Measurements from ENCODE around the gene NPAS3.
"Not testable (repeated sequence)": the region's sequence is repeated elsewhere in the genome, so short reads cannot be mapped to it uniquely, and the experiment has no call there.

Gene NPAS3

DNA sequence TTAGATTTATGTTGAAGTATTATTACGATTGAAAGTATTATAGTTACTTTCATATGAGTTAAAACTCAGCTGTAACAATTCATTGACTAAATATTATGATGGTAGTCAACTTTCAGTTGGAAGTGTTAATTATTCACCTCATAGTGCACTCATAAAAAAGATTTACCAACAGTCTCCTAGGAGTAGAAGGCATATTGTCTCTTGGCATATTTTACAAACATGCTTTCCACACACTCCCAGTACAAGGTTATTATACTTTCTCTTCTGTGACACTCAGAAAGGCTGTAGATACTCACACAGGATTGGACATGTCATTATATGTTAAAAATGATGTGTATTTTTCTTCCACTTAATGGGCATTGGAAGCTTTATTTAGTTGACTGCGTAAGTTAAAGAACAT lies 147.1 kb downstream of the NPAS3 start:
- DNase-seq, result no peak

DNA sequence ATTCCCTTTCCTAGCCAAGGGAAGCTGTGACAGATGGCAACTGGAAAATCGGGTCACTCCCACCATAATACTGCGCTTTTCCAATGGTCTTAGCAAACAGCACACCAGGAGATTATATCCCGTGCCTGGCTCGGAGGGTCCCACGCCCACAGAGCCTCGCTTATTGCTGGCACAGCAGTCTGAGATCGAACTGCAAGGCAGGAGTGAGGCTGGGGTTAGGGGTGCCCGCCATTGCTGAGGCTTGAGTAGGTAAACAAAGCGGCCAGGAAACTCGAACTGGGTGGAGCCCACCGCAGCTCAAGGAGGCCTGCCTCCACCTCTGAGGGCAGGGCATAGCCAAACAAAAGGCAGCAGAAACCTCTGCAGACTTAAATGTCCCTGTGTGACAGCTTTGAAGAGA lies 149.6 kb downstream of the NPAS3 start:
- not testable (repeated sequence) for DNase-seq

DNA sequence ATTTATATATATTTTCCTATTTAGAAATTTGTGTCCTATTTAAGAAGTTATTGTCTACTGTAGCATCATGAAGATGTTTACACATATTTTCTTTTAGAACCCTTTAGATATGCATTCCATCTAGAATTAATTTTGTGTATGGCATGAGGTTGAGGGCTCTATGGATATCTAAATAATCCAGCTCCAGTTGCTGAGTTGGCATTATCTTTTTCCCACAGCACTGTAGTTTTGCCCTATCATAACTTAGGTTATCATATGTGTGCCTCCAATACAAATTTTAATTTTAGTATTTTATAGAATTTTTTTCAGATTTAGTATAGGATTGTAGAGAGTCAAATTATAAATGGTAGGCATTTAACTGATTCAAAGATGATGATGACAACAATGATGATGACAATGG lies 159.3 kb downstream of the NPAS3 start:
- no peak for DNase-seq

DNA sequence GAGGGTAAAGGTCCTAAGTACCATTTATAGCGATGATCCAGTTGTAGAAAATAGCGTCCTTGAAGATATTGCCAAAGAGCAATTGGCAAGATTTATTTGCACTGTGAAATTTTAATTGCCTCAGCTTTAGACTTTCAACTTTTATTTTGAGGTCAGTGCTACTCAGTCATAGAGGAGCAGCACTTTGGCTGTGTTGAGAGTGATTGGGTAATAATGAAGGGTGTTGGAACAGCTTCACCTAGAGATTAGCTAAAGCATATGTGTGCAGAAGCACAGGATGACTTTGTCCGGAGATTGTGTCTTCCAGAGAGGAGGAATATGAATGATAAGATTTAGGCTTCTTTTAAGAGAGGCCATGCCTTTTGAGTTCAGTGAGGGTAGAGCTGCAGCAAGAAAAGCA lies 164.8 kb downstream of the NPAS3 start:
- DNase-seq, result no peak

DNA sequence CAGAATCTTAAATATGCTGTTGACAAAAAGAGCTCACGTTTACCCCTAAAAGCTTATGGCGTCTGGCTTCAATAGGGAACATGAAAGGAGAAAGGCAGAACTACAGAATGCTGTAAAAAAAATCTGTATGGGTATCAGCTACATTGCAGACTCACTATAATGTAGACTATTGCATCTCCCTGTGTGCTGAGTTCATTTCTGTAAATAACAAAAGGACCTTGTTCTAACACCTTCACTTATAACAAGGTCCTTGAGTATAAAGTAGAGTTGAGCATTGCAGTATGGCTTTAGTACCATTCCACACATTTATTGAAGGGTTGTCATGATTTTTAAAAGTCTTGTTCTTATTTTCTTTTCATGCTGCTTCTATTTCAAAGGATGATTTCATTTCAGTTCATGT lies 165.3 kb downstream of the NPAS3 start:
- no peak for DNase-seq

DNA sequence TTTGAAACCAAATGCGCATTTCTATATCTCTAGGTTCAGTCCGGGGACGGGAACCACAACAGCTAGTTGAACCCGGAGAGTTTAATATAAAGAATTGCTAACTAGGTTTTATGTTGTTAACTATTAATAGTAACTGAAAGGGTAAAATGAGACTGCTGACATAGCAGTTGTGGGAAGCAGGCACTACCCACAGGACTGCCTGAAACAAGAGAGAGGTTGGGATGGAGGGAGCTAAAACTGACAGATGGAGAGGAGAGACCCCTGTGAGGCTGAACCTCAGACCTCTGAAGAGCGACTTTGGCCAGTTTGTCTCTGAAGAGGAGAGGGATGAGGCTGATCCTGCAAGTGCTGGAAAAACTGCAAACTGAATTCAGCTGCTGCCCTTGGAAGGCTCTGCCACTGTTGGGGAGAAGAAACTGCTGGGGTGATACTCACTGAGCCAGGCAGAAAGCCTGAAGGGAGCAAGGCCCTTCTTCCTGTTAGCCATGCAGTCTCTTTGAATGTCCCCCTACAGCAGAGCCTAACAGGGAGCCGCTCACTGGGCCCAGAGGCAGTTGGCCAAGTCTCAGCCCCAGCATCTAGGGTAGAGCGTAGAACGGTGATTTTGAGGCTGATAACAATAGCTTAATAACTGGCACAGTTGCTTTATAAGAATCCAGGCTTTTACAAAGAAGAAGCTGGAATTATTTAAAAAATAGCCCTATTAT lies 172.2 kb downstream of the NPAS3 start:
- no peak for DNase-seq

DNA sequence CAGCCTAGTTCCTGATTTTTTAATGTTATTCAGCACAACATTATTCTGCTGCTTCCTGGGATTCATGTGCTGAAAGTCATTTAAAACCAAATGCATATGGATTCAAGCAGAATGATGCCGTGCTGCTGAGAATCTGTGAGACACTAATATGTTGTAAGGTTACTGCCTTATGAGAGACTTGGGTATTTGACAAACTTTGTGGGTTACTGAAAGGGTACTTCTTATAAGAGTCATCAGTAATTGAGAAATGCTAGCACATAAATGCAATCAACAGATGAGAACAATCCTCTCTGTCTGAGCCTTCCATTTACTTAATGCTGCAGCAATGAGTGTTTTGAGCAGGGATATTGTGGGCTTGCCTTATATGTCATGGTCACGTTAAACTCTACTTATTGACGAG lies 175.7 kb downstream of the NPAS3 start:
- no peak for DNase-seq

DNA sequence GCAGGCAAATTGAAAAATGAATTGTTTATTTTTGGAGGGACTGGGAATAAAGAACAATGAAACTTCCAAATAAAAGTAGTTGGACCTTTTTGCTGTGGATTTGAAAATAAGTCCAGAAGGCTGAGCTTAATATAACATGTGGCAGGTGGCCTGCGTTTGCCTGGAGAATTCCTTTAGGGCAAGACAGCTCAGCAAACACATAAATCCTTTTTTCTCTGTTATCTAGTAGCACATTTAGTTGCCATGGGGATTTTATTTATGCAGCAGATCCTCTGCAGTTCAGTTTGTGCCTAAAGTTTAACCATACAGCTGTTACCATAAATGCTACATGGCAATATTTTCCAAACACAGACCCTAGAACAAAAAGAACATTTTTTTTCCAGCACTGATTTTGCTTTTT lies 180.0 kb downstream of the NPAS3 start:
- DNase-seq, result no peak

DNA sequence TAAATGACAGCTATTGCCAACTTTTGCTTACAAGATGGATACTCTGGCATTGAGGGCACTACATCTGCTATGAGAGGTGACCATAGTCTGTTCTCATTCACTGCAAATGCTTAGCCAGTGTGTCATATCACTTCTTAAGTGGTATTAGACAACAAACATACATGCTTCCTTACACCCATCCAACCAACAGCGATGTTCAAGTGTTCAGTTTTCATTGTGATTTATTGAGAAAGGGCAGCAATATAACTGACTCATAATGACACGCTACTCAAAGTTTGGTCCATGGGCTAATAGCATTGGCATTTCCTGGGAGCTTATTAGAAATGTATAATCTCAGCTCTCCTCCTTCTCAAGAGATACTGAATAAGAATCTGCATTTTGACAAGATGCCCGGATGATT lies 181.7 kb downstream of the NPAS3 start:
- DNase-seq, result no peak

DNA sequence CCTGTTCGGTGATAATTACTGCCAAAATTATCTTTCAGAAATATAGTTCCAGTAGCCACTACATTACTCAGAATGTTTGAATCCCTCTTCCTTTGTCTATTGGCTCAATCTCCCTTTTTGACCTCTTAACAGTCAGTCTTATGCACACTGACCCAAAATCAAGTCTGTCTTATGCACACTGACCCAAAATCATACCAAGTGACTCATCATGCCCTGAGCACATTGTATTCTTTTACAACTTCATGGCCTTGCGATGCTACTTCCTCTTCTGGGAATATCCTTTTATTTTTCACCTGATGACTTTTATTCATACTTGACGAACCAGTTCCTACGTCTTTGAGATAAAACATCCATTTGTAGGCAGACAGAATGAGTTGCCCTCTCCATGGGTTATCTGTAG lies 182.3 kb downstream of the NPAS3 start:
- DNase-seq, result no peak

DNA sequence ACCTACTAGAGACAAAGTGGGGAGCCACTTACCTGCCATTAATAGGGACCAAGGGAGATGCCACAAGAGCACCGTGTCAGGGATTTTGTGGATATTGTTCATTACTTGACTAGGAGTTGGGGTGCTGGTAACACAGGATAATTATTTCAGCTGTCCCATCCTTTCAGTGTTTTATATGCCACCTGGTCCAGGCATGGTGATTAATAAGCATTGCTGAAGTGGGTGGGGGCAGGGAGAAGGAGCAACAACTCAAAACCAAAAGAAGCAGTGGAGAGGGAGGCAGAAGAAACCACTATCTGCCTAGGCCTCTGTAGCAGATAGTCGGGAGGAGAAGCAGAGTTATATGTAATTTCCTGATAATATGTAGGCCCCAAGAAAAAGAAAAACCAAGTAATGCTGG lies 184.6 kb downstream of the NPAS3 start:
- no peak for DNase-seq

DNA sequence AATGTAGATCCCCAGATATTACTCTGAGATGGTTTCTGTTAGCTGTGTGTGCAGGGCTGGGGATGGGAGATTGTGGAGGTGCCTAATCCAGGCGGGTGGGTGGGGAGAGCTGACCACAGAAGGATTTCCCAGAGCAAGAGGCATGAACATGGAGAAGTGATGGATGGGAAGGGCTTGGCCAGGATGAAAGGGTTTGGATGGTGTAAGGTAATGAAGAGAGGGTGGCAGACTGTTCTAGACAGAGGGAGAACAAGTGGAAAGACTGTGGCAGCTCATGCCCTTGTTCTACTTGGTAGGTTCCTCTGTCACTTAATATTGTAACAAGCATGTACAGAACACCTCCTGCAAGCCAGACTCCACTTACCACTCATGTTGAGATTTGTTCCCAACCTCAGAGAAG lies 187.8 kb downstream of the NPAS3 start:
- no peak for DNase-seq

DNA sequence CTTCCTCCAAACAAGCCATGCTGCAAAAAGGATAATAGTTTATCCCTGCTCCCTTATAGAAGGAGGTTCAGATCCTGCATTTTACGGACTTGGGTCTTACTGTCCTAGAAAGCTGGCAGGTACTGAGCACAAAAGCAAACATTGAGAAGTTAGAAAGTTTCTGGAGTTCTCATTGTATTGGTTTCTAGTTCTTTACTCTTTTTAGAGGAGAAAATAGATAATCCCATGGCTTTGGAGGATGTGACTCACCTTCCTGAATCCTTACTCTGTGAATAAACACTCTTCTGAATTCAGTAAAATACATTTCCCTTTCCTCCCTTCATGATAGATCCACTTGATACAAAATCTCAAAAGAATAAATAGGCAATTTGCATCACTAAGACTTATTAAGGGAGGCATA lies 188.9 kb downstream of the NPAS3 start:
- DNase-seq, result no peak

DNA sequence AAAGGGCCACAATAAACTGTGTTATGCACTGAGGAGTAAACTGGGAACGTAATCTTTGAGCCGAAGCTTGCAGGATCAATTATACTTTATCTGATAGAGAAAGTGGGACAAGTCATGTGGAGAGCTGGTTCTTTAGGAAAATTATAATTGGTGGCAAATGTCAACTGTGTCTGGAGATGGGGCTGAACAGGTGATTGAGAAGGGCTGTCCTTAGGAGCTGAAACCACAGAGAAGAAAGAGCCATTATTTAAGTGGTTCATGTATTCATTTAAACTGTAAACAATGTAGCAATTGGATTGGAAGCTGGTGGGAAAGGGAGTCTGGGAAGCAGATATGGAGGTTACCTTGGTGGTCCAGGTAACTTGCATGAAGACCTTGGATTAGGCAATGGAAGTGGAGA lies 193.1 kb downstream of the NPAS3 start:
- DNase-seq, result no peak

DNA sequence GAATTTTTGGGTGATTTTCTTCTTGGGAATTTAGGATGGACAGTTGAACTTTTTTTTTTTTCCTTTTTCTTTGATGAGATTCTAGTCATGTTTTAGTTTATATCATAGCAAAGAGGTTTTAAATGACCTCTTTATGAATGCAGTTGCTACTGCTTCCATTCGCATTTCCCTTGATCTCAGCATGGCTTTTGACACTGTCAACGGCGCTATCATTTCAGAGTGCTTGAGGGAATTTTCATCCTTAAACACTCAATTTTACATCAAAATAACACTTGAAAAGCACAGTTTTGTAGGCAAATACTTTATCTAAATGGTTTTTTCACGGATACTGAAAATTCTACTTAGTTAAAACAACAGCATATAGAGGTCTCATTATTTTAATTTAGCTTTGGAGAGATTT lies 195.5 kb downstream of the NPAS3 start:
- DNase-seq, result no peak

DNA sequence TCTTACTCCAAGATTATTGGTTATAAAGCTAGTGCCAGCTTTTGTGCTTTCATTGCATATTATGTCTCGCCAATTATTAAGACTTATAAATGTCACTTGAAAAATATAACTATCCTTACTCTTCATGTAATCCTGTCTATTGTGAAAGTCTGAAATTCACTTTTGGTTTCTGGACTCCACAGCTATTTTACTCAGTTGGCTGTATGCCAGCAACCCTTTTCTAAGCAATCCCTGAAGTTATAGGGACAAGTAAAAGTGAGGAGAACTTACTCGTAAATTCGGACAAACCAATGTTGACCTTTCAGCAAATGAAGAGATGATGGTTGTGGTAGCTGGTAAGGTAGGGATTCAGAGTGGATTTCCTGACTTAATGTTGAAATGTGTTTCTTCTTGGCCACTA lies 196.3 kb downstream of the NPAS3 start:
- no peak for DNase-seq

DNA sequence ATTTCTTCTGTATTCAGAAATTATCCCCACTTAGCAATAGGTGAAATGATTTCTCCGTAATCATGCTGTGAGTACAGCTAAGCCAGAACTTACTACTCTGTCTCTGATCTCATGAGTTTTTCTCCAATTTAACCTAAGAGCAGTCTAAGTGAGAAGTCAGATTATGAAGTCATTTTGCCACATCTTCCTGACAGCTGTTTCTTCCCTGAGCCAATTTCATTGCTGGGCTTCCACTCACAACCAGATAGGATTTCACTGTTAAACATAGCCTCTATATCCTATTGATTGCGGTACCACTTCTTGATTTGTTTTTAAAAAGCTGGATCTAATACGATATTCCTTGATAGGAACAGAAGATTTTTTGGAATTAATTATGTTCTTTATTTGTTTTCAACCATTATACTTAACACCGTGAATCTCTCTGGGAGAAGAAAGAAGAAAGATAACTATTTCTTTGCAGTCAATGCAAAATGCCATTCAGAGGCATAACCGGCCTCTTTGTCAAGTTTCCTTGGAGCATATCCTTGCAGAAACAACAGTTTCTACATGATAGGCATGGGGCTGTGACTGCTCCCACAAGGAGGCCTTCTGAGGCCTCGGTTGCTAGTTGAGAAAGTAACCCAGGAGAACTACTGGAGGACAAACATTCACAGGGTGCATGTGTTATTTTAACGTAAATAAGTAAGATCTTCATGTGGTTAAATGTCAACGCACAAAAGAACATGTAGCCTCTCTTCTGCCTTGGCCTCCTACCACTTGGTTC lies 212.2 kb downstream of the NPAS3 start:
- DNase-seq, result no peak

DNA sequence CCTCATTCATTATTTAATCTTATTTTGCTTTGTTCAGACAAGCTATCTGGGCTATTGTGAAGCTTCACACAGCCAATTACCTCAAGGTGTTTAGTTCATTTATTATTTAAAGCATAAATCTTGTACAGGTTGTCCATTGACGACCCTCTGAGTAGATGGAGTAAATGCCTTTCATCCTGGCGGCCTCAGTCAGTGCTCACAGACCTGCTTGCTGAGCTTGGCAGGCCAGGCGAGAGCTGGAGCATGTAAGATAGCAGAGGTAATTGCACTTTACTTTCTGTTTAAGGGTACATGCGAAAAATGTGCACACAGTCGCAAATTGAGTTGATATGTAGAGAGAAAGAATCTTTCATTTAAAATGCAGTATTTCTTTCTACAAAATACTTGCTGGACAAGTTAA lies 224.4 kb downstream of the NPAS3 start:
- DNase-seq, result no peak

DNA sequence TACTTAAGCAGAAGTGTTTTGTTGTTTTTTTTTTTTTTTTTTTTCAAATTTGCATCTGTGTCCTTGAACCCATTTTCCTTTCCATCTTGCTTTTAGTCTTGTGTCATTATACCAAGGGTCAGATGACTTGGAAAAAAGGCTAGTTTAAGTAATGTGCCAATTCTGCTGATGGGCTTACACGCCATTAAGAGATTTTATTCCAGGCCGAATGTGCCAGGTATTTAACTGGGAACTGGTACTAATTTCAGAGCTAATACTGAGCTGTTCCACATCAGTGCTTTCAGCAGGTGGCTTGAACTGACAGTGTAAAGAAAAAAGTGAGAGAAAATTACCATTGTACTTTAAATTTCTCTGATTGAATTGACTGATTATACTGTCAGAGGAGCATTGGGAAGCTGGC lies 224.9 kb downstream of the NPAS3 start:
- no peak for DNase-seq

DNA sequence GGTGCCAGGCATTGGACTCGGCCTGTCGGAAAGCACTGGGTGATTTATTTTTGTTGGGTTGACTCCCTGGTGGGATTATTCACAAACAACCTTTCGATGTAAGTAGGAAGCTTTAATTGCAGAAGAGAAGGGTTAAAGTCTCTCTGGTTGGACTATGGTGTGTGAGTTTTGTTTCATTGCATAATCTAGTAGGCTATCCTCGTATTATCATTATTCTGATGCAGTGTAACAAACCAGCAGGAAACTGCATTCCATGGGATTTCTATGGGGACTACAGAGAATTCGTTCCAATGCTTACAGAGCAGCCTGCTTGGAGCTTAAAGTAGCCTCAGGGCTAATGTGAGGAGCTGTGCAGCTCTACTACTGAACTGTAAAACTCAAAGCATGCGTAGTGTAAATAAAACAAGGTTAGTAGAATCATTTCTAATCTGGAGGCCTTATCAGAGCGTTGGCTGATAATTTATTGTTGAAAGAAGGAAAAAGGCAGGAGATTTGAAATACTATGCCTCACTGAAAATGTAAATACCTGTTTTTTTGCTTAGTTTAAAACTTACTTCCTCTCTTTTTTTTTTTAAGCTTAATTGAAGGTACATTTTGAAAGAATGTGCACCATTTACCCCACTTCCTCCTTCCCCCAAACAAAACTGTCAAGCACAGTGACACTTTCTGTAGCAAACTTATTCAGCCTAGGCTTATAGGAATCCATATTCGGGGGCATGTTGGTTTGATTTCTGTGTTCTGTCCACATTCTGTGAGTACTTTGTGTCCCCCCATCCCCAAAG lies 226.7 kb downstream of the NPAS3 start:
- no peak for DNase-seq

DNA sequence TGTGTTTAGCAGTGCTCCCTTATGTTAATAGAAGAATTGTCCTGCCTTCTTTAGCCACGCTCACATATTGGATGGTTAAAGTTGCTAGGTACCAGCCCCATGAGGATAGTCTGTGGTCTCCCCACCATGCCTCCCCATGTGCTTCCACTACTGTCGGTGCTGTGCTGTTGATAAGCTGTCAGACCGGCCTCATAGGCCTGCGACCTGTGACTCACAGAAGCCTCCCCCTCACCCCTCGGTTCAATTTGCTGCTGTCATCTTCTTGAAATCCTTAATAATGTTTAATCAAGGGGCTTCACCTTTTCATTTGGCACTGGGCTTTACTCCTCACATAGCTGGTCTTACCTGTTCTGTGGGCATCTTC lies 227.2 kb downstream of the NPAS3 start:
- no peak for DNase-seq

DNA sequence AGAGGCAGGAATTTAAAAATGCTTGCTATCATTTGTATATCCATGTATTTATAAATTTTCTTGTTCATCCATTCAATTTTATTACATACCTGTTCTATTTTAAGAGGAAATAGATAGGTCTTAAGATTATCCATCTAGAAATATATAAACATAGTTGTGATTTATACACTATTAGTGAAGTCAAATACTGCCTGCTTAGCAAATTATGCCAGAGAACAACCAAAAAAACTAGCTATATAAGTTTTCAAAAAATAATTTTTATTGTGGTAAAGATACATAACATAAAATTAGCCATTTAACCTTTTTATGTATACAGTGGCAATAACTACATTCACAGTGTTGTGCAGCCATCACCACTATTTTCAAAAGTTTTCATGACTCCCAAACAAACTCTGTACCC lies 237.3 kb downstream of the NPAS3 start:
- DNase-seq, result no peak

DNA sequence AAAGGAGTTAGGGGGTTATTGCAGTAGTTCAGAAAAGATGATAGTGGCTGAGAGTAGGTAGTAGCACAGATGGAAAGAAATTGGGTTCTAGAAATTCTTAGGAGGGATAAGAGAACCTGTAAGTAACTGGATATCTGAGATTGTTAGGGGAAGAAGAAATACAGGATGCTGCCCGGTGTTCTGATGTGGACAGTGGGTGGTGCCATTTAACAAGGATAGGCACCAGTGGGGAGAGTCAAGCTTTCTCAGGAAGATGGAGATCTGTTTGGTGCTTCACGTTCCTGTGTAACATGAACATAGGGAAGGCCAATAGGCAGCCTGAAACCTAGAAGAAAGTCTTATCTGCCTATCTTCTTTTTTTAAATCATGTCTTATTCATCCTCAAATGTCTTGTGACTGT lies 245.9 kb downstream of the NPAS3 start:
- DNase-seq, result no peak

DNA sequence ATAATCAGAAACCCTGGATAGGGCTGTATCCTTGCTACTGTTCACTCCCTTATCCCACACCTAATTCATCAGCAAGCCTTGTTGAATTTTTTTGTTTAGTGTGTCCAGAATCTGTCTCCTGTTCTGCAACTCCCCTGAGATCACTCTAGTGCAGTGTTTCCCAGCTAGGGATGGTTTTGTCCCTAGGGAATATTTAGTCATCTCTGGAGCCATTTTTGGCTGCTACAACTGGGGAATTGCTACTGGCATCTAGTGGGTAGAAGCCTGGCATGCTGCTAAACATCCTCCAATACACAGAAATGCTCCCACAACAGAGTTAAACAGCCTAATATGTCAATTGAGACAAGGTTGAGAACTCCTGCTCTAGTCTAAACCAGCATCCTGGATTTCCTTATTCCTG lies 248.0 kb downstream of the NPAS3 start:
- DNase-seq, result no peak
